GM12892 (cell line): ENCODE measurements around the gene PCP2.

Experiments
- POLR2A ChIP-seq: IDR thresholded peaks from 2 replicates; pipeline ENCODE4 v1.6.1; 2011; ENCODE audit warnings: low read depth, low read length, control low read depth
- POLR2AphosphoS5 ChIP-seq: IDR thresholded peaks from 2 replicates; pipeline ENCODE4 v1.6.1; 2011; ENCODE audit warnings: low read depth, low read length, control low read depth
- TAF1 ChIP-seq: IDR thresholded peaks from 2 replicates; pipeline ENCODE4 v1.6.1; 2011; ENCODE audit warnings: low read depth, mild to moderate bottlenecking, control low read depth, low read length, borderline replicate concordance

DNA sequence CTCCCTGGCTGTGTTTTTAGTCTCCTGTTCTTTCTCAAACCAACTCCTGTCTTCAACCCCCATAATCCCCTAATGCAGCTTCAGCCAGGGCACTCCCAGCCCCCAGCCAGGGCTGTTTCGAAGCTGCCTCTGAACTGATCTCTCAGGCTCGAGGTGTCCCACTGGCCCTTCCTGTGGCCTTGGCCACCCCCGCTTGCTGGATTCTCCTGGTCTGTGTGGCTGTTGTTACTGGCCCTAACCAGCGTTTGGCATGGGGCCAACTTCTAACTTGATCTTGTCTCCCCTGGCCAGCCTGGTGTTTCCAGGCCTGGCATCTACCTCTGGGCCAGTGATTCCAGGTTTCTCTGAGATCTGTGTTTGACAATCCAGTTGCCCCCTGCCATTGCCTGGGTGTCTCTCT lies 15.2 kb downstream of the PCP2 start:
- TF ChIP-seq POLR2A (no peak), POLR2AphosphoS5 (no peak), TAF1 (no peak)
